Skeletal muscle tissue (tissue), 4 donors: Measurements from ENCODE around the gene THSD8. TPM values are rescaled to one million over a fixed set of nuclear protein-coding genes. Genes with fewer than 3 reads are reported as not detected.
A peak's percentile ranks its signal among the peaks of the same experiment; 100 is the strongest.

Experiments used
- H3K27ac ChIP-seq: one replicate; pipeline ENCODE4 v1.7.0; 2013; ENCODE audit warnings: mild to moderate bottlenecking, low read depth, low read length, inconsistent platforms
- H3K27me3 ChIP-seq, 3 donors: one replicate each; pipeline ENCODE4 v1.7.0; 2013; ENCODE audit warnings: low read length in 3 of 3; ENCODE audit not compliant: control insufficient read depth in 3 of 3, insufficient read depth in 3 of 3
- H3K36me3 ChIP-seq, 3 donors: one replicate each; pipeline ENCODE4 v1.7.0; 2013; ENCODE audit warnings: low read length in 3 of 3; ENCODE audit not compliant: control insufficient read depth in 3 of 3, insufficient read depth in 3 of 3
- H3K4me1 ChIP-seq, 3 donors: one replicate each; pipeline ENCODE4 v1.7.0; 2013; ENCODE audit warnings: low read length in 3 of 3, mild to moderate bottlenecking in 3 of 3; ENCODE audit not compliant: control insufficient read depth in 3 of 3, insufficient read depth in 3 of 3
- H3K4me3 ChIP-seq, 3 donors: one replicate each; pipeline ENCODE4 v1.7.0; 2013; ENCODE audit warnings: low read length in 3 of 3
- H3K9ac ChIP-seq, 3 donors: one replicate each; pipeline ENCODE4 v1.7.0; 2013; ENCODE audit warnings: low read length in 3 of 3, mild to moderate bottlenecking in 3 of 3, moderate library complexity in 2 of 3, low read depth in 1 of 3
- H3K9me3 ChIP-seq, 3 donors: one replicate each; pipeline ENCODE4 v1.7.0; 2013; ENCODE audit warnings: low read length in 3 of 3; ENCODE audit not compliant: control insufficient read depth in 3 of 3
- total RNA-seq: library from RNA; depleted of rRNA; stranded (reverse); fragments of >200 nt; gene quantifications from one replicate; pipeline ENCODE4 v1.2.3, GENCODE V29; 2014
- donor health status: Osteomylitis.

Gene THSD8
- total RNA-seq, result not detected

GRCh38 chr19:12801466-12802266 lies at the start of gene THSD8, which contains the start of gene PRDX2:
TSS of gene THSD8 (plus strand) at chr19:12802069. CDS start at chr19:12802072, 3 bp downstream.
TSS of gene PRDX2 (minus strand) at chr19:12801800. CDS start at chr19:12801261, 539 bp downstream.
- peaks cover 20 to 24% (median 22%) of the 10 kb centered on the region in 3 donors for H3K36me3 ChIP-seq
- H3K4me1 ChIP-seq, result peaks cover 26 to 39% (median 29%) of the 10 kb centered on the region in 3 donors

GRCh38 chr19:12754465-12755196 lies 47.2 kb upstream of the THSD8 start:
- H3K4me1 ChIP-seq, result peaks cover 6 to 15% (median 8%) of the 10 kb centered on the region in 3 donors
- H3K4me3 ChIP-seq, result no peak overlapping the region
- H3K27ac ChIP-seq, result no peak overlapping the region
- peaks cover 31 to 51% (median 48%) of the 10 kb centered on the region in 3 donors for H3K27me3 ChIP-seq
- H3K36me3 ChIP-seq, result no peaks in the 10 kb centered on the region
- H3K9me3 ChIP-seq, result no peaks in the 10 kb centered on the region
- no peak overlapping the region for H3K9ac ChIP-seq

More at GRCh38 chr19:12801466-12802266, at the start of gene THSD8, which contains the start of gene PRDX2:
- Histone ChIP-seq H3K4me3 (peak within 1 kb of the TSS; percentile 94 to 99 (median 98)), H3K9me3 (no peaks in the 10 kb centered on the region), H3K27ac (peak within 1 kb of the TSS; percentile 85), H3K27me3 (no peaks in the 10 kb centered on the region), H3K9ac (peak within 1 kb of the TSS; percentile 93 to 99 (median 97))

GRCh38 chr19:12756150-12756883 lies 45.6 kb upstream of the THSD8 start:
- no peak overlapping the region for H3K9ac ChIP-seq
- peaks cover 0 to 2% (median 0%) of the 10 kb centered on the region in 3 donors for H3K36me3 ChIP-seq
- H3K4me3 ChIP-seq, result no peak overlapping the region
- no peak overlapping the region for H3K27ac ChIP-seq
- peaks cover 22 to 35% (median 32%) of the 10 kb centered on the region in 3 donors for H3K27me3 ChIP-seq
- no peaks in the 10 kb centered on the region for H3K9me3 ChIP-seq
- H3K4me1 ChIP-seq, result peaks cover 0 to 7% (median 5%) of the 10 kb centered on the region in 3 donors

GRCh38 chr19:12757544-12758274 lies 44.2 kb upstream of the THSD8 start:
- Histone ChIP-seq H3K9ac (peak overlapping the region in 1 of 3 donors; percentile 62), H3K4me1 (peaks cover 0 to 7% (median 6%) of the 10 kb centered on the region in 3 donors), H3K27ac (no peak overlapping the region), H3K27me3 (peaks cover 12 to 25% (median 22%) of the 10 kb centered on the region in 3 donors), H3K36me3 (peaks cover 0 to 6% (median 0%) of the 10 kb centered on the region in 3 donors), H3K9me3 (no peaks in the 10 kb centered on the region), H3K4me3 (peak overlapping the region; percentile 26 to 54 (median 43))

GRCh38 chr19:12759686-12760085 lies 42.2 kb upstream of the THSD8 start:
- Histone ChIP-seq H3K9me3 (no peaks in the 10 kb centered on the region), H3K4me1 (peaks cover 0 to 14% (median 7%) of the 10 kb centered on the region in 3 donors), H3K4me3 (no peak overlapping the region), H3K27me3 (peaks cover 2 to 14% (median 8%) of the 10 kb centered on the region in 3 donors), H3K9ac (no peak overlapping the region), H3K36me3 (peaks cover 8 to 12% (median 11%) of the 10 kb centered on the region in 3 donors), H3K27ac (no peak overlapping the region)

- Histone ChIP-seq H3K36me3 (peaks cover 16 to 35% (median 28%) of the 10 kb centered on the region in 3 donors), H3K9ac (peak overlapping the region in 1 of 3 donors; percentile 40), H3K27ac (no peak overlapping the region), H3K27me3 (no peaks in the 10 kb centered on the region), H3K9me3 (no peaks in the 10 kb centered on the region), H3K4me3 (no peak overlapping the region), H3K4me1 (peaks cover 0 to 10% (median 8%) of the 10 kb centered on the region in 3 donors)
Observed at GRCh38 chr19:12763100-12763499, 38.8 kb upstream of the THSD8 start.

GRCh38 chr19:12764698-12765097 lies 37.2 kb upstream of the THSD8 start:
- no peaks in the 10 kb centered on the region for H3K9me3 ChIP-seq
- H3K9ac ChIP-seq, result no peak overlapping the region
- H3K4me3 ChIP-seq, result no peak overlapping the region
- no peaks in the 10 kb centered on the region for H3K27me3 ChIP-seq
- peaks cover 16 to 36% (median 31%) of the 10 kb centered on the region in 3 donors for H3K36me3 ChIP-seq
- H3K27ac ChIP-seq, result no peak overlapping the region
- peaks cover 0 to 12% (median 8%) of the 10 kb centered on the region in 3 donors for H3K4me1 ChIP-seq

GRCh38 chr19:12766051-12766521 lies 35.8 kb upstream of the THSD8 start:
- H3K27ac ChIP-seq, result no peak overlapping the region
- peak overlapping the region in 2 of 3 donors; percentile 56 to 67 for H3K4me3 ChIP-seq
- no peaks in the 10 kb centered on the region for H3K27me3 ChIP-seq
- no peaks in the 10 kb centered on the region for H3K9me3 ChIP-seq
- peaks cover 22 to 43% (median 41%) of the 10 kb centered on the region in 3 donors for H3K36me3 ChIP-seq
- H3K4me1 ChIP-seq, result peaks cover 6 to 26% (median 22%) of the 10 kb centered on the region in 3 donors
- H3K9ac ChIP-seq, result peak overlapping the region; percentile 33 to 50 (median 40)

- Histone ChIP-seq H3K9me3 (no peaks in the 10 kb centered on the region), H3K4me1 (peaks cover 14 to 35% (median 32%) of the 10 kb centered on the region in 3 donors), H3K27ac (no peak overlapping the region), H3K4me3 (no peak overlapping the region), H3K27me3 (no peaks in the 10 kb centered on the region), H3K36me3 (peaks cover 22 to 44% (median 40%) of the 10 kb centered on the region in 3 donors), H3K9ac (no peak overlapping the region)
Observed at GRCh38 chr19:12767150-12767549, 34.7 kb upstream of the THSD8 start.
